GM18499 (cell line): ENCODE measurements around the gene CCDC107.
A peak's percentile ranks its signal among the peaks of the same experiment; 100 is the strongest.

Source experiments
- ATAC-seq: cut with Tn5 transposase; IDR thresholded peaks from one replicate; pipeline ENCODE4 v1.9.1; 2021; ENCODE audit warnings: moderate number of reproducible peaks; ENCODE audit not compliant: insufficient read depth, unreplicated experiment

The CCDC107 gene

DNA sequence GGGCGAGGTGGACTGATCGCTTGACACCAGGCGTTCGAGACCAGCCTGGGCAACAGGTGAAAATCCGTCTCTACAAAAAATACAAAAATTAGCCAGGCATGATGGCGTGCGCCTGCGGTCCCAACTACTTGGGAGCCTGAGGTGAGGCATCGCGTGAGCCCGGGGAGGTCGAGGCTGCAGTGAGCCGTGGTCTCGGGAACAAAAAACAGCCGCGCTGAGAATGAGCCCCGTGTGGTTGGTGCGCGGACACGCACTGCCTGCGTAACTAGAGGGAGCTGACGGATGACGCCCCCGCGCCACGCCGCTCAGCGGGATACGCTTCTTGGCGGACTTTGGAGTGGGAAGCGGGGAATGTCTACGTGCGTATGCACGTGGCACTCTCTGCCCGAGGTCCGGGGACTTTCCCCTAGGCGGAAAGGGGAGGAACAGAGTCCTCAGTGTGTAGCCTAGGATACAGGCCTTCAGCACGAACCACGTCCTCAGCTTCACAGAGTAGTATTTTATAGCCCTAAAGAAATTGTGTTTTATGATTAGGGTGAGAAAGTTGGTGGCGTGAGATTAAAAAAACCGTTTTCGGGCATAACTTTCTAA is 451 bp upstream of the CCDC107 start, which contains the start of gene RMRP:
TSS of gene RMRP (minus strand) at position 474 of the 591 bp plus-strand sequence.
- peak; percentile 85 for ATAC-seq

DNA sequence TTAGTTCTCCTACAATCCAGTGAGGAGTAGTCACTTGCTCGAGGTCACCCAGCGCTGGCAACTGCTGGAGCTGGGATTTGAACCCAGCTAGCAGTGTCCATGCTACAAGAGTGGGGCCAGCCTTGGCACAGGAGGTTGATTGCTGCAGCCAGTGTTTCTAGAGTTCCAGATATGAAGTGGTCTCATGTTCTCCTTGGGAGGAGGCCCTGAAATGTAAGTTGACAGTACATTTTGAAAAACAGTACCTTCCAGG is 802 bp downstream of the CCDC107 start:
- ATAC-seq = no peak

DNA sequence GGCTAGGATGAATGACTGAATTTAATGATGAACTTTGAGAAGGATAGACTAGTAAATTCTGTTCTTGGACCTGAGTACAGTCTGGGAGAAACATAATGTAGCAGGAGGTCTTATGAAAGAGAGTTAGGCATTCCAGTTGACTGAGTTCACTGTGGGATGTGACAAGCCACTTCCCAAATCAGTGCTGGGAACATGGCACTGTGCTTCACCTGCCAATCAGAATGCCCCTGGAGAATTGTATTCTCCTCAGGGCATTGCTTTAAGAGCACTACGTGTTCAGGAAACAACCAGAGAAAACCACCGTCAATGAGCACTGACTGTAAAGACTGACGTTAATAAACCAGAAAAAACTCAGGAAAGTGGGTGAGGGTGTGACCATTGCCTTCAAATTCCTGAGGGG is 1.2 kb downstream of the CCDC107 start:
- ATAC-seq = no peak

DNA sequence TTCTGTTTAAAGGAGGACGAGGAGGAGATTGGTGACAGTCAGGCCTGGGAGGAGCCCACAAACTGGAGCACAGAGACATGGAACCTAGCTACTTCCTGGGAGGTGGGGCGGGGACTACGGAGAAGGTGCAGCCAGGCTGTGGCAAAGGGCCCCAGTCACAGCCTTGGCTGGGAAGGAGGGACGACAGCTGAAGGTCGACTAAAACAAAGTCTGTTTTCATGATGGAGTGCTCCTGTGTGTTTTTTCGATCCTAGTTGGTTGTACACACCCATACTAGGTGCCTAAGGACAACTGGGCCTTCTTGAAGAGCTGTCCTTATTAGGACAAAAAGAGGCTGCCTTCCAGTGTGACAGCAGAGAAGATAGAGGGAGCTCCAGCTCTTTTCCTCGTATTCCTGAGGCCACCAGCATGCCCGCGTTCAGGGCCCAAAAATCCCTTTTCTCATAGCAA is 2.9 kb downstream of the CCDC107 start:
- no peak for ATAC-seq

DNA sequence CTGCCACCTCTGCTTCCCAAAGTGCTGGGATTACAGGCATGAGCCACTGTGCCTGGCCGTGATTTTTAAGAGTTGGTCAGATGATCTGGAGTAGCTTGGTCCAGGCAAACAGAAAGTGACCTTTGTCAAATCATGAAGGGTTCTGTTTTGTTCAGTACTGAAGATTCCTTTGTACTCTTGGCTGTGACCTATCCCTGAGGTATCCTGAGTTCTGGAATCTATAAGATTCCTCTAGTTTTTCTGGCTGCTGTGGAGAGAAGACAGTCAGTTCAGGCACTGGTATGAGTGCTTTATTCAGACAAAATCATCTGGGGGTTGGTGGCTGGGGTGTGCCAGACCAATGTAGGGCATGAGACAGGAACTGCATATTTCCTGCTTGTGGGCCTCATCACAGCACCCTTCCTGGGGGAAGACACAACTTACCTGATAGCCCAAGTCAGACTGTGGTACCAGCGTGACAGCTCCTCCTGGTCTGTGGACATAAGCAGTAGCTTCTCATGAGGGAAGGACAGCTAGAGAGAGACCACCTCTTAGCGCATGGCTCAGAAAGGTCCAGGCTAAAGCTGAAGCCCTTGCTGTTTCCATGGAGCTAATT is 3.8 kb downstream of the CCDC107 start:
- no peak for ATAC-seq

DNA sequence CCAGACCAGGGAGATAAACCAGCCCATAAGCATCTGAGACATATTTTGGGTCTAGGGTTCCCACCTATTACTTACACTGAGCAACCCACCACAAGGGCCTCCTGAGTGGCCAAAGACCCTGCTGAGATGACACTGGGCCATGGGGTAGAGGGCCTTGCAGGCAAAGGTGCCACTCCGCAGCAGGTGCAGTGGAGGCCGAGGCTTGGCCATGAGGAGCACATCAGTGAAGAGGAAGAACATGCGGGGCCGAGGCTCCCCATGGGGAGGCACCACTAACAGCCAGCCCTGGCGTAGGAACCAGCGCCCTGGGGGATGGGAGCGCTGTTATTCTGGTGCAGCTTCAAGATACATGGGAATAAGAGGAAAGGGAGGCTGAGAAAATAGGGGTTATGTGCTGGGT is 4.3 kb downstream of the CCDC107 start:
- no peak for ATAC-seq

DNA sequence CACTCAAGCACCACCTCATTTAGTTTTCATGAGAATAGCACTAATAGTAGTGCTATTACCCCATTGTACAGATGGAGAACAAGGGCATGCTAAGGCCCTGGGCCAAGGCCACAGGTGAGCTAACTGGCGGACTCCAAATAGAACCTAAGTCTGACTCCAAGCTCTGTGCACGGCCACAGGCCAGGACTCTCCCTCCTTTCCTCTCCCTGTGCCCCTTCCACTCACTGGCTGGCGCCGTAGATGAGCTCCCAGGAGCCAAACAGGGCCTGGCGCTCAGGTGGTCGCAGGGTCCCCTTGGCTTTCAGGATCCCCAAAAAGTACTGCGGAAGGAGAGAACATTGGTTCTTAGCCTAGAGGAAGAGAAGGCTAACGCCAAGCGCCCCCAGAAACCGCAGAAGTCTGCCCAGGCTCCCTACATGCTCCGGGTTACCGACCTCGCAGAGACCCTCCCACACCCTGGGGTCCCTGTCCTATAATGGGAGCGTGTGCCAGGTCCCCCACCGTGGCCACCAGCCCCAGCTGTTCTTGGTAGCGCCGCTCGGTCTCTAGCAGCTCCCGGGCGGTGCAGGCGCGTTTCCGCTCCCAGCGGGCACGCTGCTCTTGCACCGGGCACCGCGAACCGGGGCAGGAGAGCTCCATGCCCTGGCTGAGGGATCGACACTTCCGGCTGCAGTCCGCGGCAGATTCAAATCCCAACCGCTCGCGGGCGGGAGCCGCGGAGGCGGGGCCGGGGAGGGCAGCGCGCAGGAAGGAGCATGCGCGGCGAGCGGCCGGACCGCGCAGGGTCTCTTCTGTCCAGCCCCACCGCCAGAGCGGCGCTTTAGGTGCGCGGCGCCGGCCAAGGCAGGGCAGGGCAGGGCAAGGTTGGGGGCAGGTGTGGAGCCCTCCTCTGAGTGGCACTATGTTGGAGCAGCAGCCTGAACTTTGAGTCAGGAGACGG is 6.7 kb downstream of the CCDC107 start, which contains the start of gene ARHGEF39:
TSS of gene ARHGEF39 (minus strand) at position 665 of the 940 bp plus-strand sequence. CDS start at position 639, 26 bp downstream.
- no peak for ATAC-seq

DNA sequence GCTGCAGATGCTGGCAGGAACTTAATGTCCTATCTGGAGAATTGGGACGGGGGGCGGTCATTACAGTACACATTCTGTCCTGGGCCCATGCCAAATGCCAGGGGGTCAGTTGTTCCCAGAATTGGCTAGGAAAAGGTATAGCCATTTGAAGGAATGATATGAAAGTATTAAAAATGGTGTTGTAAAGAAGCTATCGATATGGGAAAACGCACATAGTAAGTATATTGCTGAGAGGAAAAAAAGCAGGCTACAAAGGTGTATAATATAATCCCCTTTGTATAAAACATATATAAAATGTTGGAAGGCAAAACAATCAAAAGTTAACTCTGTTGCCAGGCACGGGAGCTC is 7.4 kb downstream of the CCDC107 start:
- ATAC-seq = no peak

DNA sequence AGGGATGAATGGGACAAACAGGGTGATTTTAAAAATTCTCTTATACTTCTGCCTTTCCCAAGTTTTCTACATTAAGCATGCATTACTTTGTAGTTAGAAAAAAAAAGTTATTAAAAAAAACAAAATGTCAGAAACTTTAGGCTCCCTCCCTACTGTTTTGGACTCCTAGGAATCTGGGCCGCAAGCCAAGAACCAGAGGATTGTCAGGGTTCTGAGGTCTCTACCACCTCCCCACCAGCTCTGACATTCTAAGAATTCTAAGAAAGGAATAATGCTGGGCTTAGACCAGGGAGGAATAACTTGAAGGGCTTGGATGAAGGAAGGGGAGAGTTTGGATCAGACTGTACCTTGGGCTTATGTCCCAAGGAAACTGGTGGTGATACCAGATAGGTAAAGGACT is 8.0 kb downstream of the CCDC107 start:
- no peak for ATAC-seq

DNA sequence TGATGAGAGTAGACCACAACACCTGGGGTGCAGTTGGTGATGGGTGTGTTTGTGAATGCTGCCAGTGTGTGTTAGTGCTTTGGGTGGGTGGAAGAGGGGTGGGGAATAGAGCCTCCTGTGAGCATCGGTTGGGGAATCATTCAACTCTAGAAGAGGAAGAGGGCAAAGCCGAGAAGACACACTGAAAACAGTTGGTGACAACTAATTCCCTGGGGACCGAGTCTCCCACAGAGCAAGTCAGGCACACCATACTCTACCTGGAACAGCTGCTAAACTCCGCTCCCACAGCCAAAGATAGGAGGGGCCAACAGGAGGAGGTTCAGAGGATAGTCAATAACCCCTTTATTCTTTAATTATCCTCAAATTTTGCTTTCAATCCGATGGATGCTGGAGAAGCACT is 8.5 kb downstream of the CCDC107 start:
- no peak for ATAC-seq

DNA sequence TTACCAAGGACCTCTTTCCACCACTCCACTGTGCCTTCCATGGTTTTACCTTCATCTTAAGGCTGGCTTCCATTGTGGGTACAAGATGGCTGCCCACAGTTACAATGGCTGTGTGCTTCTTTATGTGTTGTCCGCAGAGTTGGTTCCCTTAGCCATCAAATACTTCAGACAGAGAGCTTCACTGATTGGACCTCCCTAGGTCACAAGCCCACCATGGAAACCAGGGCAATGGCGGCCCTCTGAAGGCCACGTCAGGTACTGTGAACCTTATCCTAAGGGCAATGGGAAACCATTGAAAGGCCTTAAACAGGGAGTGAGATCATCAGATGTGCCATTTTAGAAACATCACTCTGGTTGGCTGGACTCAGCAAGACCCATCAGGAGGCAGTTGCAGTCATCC is 9.8 kb downstream of the CCDC107 start:
- no peak for ATAC-seq

DNA sequence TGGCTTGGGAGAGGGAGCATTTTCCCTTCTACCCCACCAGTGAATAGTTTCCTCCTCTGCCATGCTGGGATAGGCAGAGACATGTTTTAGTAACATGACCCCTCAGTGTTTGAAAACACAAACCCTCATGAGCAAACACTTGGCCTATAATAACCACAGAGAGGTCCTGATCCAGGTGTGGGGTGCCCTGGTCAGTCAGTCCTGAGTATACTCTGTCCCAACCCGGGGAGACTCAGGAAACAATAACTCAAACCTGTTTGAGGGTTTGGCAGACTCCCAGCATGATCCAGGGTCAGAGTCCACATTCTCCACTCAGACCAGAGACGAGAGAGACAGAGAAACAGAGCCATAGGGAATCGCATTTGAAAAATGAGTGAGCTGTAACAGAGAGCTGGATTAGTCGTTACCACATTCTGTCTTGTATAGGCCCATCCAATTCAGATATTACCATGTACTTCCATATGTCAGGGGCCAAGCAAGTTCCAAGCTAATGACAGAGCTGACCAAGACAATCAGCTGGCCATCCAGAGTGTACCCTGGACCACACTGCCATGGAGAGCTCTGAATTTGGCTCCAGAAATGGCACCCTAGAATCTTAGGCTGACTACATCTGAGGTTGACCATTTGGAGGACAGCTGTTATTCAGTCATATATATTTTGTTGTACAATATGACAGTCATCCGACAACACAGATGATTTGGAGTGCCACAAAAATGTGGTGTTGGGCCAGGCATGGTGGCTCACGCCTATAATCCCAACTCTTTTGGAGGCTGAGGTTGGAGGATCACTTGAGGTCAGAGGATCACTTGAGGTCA is 11.4 kb downstream of the CCDC107 start:
- no peak for ATAC-seq

DNA sequence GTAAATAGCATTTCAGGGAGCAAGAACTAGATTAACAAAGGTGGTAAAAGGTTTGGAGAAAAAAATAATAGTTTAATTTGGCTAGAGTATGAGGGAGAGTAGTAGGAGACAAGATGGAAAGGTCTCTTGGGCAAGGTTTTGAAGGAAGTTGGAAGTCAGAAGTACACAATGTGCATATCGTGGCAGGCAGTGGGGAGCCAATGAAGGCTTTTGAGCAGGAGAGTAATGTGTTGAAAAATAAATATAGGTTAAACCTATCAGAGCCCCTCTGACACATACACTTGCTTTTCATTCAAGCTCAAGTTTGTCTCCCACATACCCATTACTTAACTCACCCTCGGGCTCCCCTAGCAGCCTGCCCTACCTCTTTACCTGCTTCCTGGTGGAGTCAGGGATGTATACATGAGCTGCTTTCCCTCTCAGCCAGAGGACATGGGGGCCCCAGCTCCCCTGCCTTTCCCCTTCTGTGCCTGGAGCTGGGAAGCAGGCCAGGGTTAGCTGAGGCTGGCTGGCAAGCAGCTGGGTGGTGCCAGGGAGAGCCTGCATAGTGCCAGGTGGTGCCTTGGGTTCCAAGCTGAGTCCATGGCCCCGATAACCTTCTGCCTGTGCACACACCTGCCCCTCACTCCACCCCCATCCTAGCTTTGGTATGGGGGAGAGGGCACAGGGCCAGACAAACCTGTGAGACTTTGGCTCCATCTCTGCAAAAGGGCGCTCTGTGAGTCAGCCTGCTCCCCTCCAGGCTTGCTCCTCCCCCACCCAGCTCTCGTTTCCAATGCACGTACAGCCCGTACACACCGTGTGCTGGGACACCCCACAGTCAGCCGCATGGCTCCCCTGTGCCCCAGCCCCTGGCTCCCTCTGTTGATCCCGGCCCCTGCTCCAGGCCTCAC is 15.3 kb downstream of the CCDC107 start, which contains the start of gene CA9:
TSS of gene CA9 (plus strand) at position 797 of the 893 bp plus-strand sequence. CDS start at position 829, 32 bp downstream.
- no peak for ATAC-seq

DNA sequence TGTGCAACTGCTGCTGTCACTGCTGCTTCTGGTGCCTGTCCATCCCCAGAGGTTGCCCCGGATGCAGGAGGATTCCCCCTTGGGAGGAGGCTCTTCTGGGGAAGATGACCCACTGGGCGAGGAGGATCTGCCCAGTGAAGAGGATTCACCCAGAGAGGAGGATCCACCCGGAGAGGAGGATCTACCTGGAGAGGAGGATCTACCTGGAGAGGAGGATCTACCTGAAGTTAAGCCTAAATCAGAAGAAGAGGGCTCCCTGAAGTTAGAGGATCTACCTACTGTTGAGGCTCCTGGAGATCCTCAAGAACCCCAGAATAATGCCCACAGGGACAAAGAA is 15.9 kb downstream of the CCDC107 start:
- no peak for ATAC-seq

DNA sequence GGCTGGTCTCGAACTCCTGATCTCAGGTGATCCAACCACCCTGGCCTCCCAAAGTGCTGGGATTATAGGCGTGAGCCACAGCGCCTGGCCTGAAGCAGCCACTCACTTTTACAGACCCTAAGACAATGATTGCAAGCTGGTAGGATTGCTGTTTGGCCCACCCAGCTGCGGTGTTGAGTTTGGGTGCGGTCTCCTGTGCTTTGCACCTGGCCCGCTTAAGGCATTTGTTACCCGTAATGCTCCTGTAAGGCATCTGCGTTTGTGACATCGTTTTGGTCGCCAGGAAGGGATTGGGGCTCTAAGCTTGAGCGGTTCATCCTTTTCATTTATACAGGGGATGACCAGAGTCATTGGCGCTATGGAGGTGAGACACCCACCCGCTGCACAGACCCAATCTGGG is 17.1 kb downstream of the CCDC107 start:
- ATAC-seq = no peak

DNA sequence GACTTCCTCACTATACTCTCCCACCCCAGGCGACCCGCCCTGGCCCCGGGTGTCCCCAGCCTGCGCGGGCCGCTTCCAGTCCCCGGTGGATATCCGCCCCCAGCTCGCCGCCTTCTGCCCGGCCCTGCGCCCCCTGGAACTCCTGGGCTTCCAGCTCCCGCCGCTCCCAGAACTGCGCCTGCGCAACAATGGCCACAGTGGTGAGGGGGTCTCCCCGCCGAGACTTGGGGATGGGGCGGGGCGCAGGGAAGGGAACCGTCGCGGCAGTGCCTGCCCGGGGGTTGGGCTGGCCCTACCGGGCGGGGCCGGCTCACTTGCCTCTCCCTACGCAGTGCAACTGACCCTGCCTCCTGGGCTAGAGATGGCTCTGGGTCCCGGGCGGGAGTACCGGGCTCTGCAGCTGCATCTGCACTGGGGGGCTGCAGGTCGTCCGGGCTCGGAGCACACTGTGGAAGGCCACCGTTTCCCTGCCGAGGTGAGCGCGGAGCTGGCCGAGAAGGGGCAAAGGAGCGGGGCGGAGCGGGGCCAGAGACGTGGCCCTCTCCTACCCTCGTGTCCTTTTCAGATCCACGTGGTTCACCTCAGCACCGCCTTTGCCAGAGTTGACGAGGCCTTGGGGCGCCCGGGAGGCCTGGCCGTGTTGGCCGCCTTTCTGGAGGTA is 17.8 kb downstream of the CCDC107 start:
- no peak for ATAC-seq

DNA sequence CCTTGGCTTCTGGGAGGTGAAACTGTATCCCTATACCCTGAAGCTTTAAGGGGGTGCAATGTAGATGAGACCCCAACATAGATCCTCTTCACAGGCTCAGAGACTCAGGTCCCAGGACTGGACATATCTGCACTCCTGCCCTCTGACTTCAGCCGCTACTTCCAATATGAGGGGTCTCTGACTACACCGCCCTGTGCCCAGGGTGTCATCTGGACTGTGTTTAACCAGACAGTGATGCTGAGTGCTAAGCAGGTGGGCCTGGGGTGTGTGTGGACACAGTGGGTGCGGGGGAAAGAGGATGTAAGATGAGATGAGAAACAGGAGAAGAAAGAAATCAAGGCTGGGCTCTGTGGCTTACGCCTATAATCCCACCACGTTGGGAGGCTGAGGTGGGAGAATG is 21.0 kb downstream of the CCDC107 start:
- no peak for ATAC-seq

DNA sequence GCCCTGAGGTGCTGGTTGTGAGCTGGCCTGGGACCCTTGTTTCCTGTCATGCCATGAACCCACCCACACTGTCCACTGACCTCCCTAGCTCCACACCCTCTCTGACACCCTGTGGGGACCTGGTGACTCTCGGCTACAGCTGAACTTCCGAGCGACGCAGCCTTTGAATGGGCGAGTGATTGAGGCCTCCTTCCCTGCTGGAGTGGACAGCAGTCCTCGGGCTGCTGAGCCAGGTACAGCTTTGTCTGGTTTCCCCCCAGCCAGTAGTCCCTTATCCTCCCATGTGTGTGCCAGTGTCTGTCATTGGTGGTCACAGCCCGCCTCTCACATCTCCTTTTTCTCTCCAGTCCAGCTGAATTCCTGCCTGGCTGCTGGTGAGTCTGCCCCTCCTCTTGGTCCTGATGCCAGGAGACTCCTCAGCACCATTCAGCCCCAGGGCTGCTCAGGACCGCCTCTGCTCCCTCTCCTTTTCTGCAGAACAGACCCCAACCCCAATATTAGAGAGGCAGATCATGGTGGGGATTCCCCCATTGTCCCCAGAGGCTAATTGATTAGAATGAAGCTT is 21.8 kb downstream of the CCDC107 start:
- ATAC-seq = no peak
